HepG2 (cell line): ENCODE results near the gene MYH9. TPM values are rescaled to one million over a fixed set of nuclear protein-coding genes. Genes with fewer than 3 reads are reported as not detected.

Source experiments
- CHCHD3 ChIP-seq: sonication (generic); formaldehyde crosslinking; IDR thresholded peaks from 2 replicates; pipeline ENCODE4 v1.8.0; 2022; ENCODE audit warnings: mild to moderate bottlenecking, missing genetic modification reagents, moderate library complexity
- CTCF ChIP-seq: sonication (generic); formaldehyde crosslinking; IDR thresholded peaks from 2 replicates; pipeline ENCODE4 v1.5.0; 2020; ENCODE audit warnings: mild to moderate bottlenecking, missing genetic modification reagents, moderate library complexity
- HNRNPUL1 ChIP-seq: fragments of 200-400 bp; formaldehyde crosslinking; IDR thresholded peaks from 2 replicates; pipeline ENCODE4 v1.6.1; 2017; ENCODE audit warnings: low read depth, mild to moderate bottlenecking, low read length, moderate library complexity
- HOMEZ ChIP-seq: IDR thresholded peaks from 2 replicates; pipeline ENCODE4 v1.6.1; 2016; ENCODE audit warnings: low read depth
- KDM5B ChIP-seq: sonication (generic); formaldehyde crosslinking; IDR thresholded peaks from 2 replicates; pipeline ENCODE4 v1.4.0; 2020; ENCODE audit warnings: missing genetic modification reagents, mild to moderate bottlenecking, borderline replicate concordance
- RBFOX2 ChIP-seq: fragments of 200-400 bp; formaldehyde crosslinking; IDR thresholded peaks from 2 replicates; pipeline ENCODE4 v1.6.1; 2017; ENCODE audit warnings: low read depth, mild to moderate bottlenecking, low read length
- REL ChIP-seq: sonication (generic); formaldehyde crosslinking; conservative IDR thresholded peaks from 2 replicates; pipeline ENCODE4 v1.8.0; 2022; ENCODE audit warnings: mild to moderate bottlenecking, missing genetic modification reagents, moderate library complexity
- SMAD3 ChIP-seq: sonication (generic); formaldehyde crosslinking; IDR thresholded peaks from 2 replicates; pipeline ENCODE4 v1.4.0; 2020; ENCODE audit warnings: missing genetic modification reagents
- SP140L ChIP-seq: sonication (generic); formaldehyde crosslinking; IDR thresholded peaks from 2 replicates; pipeline ENCODE4 v1.4.0; 2020; ENCODE audit warnings: missing genetic modification reagents, borderline replicate concordance
- ZEB1 ChIP-seq: IDR thresholded peaks from 2 replicates; pipeline ENCODE4 v1.6.1; 2012; ENCODE audit warnings: mild to moderate bottlenecking, low read depth, inconsistent platforms; ENCODE audit not compliant: insufficient replicate concordance
- ZFP41 ChIP-seq: sonication (generic); formaldehyde crosslinking; IDR thresholded peaks from 2 replicates; pipeline ENCODE4 v1.4.0; 2020; ENCODE audit warnings: mild to moderate bottlenecking, missing genetic modification reagents, borderline replicate concordance
- ZMYM3 ChIP-seq: sonication (generic); formaldehyde crosslinking; IDR thresholded peaks from 2 replicates; pipeline ENCODE4 v1.5.1; 2020; ENCODE audit warnings: mild to moderate bottlenecking, missing genetic modification reagents
- ZNF333 ChIP-seq: sonication (generic); formaldehyde crosslinking; IDR thresholded peaks from 2 replicates; pipeline ENCODE4 v1.4.0; 2020; ENCODE audit warnings: mild to moderate bottlenecking, missing genetic modification reagents, borderline replicate concordance
- ZNF496 ChIP-seq: sonication (generic); formaldehyde crosslinking; IDR thresholded peaks from 2 replicates; pipeline ENCODE4 v1.8.1; 2023; ENCODE audit warnings: mild to moderate bottlenecking, moderate library complexity, missing genetic modification reagents; ENCODE audit not compliant: insufficient replicate concordance
- ZNF619 ChIP-seq: sonication (generic); formaldehyde crosslinking; IDR thresholded peaks from 2 replicates; pipeline ENCODE4 v1.4.0; 2020; ENCODE audit warnings: mild to moderate bottlenecking, missing genetic modification reagents
- ZNF772 ChIP-seq: sonication (generic); formaldehyde crosslinking; IDR thresholded peaks from 2 replicates; pipeline ENCODE4 v1.5.0; 2020; ENCODE audit warnings: mild to moderate bottlenecking, missing genetic modification reagents
- ZNF776 ChIP-seq: sonication (generic); formaldehyde crosslinking; IDR thresholded peaks from 2 replicates; pipeline ENCODE4 v1.4.0; 2020; ENCODE audit warnings: mild to moderate bottlenecking, missing genetic modification reagents
- polyA plus RNA-seq, 8 experiments: library from polyadenylated mRNA; depleted of rRNA in 3 of 8; stranded (reverse) in 7 of 8; unstranded in 1 of 8; fragments of >200 nt; fragmentation: Illumina TruSeq in 4 of 8; extraction: Trizol in 4 of 8; gene quantifications; 2 replicates each; pipeline versions ENCODE4 v1.2.1 to v1.2.3, GENCODE V29; 2011 to 2016; ENCODE audit warnings: low read depth in 4 of 8, missing spikeins in 1 of 8, mixed read lengths in 1 of 8; ENCODE audit not compliant: insufficient read depth in 1 of 8
- total RNA-seq, 5 experiments: library from RNA; depleted of rRNA; stranded (reverse); fragments of >200 nt; fragmentation: Illumina TruSeq; extraction: Trizol; gene quantifications; 2 replicates each; pipeline ENCODE4 v1.2.3, GENCODE V29; 2016; ENCODE audit warnings: low read depth in 1 of 5

MYH9 gene
- total and polyA plus RNA-seq, 2 of the 13 experiments (the other 11 are each of a cell fraction or from before 2014, with no cell fraction given) = 50.7 to 98.5 TPM

- TF ChIP-seq HOMEZ (CRISPR knock-in tag) = no peak
- peak; percentile 65; the same call in 1 of the 2 replicates for TF ChIP-seq KDM5B (CRISPR knock-in tag)
- TF ChIP-seq CHCHD3 (CRISPR knock-in tag) = 0 out of 2 replicates have a peak, but pooled peaks have one; percentile 41
- no peak for TF ChIP-seq ZNF496 (CRISPR knock-in tag)
- peak; percentile 43 for TF ChIP-seq ZEB1
- no peak for TF ChIP-seq CTCF (CRISPR knock-in tag)
- no peak for TF ChIP-seq ZNF776 (CRISPR knock-in tag)
- TF ChIP-seq SP140L (CRISPR knock-in tag) = 0 out of 2 replicates have a peak, but pooled peaks have one; percentile 55
- no peak for TF ChIP-seq REL (CRISPR knock-in tag)
- TF ChIP-seq ZNF333 (CRISPR knock-in tag) = 0 out of 2 replicates have a peak, but pooled peaks have one; percentile 55
- TF ChIP-seq HNRNPUL1 = no peak
- no peak for TF ChIP-seq SMAD3
- no peak for TF ChIP-seq ZNF772 (CRISPR knock-in tag)
- TF ChIP-seq ZNF619 (CRISPR knock-in tag) = peak; percentile 80; the same call in 1 of the 2 replicates
- peak; percentile 77 for TF ChIP-seq ZMYM3 (CRISPR knock-in tag)
- TF ChIP-seq ZFP41 (CRISPR knock-in tag) = no peak; the same call in 1 of the 2 replicates
- TF ChIP-seq RBFOX2 = peak; percentile 48; the same call in 1 of the 2 replicates
These were observed 35.6 kb downstream of the MYH9 start (continued) for GRCh38 chr22:36351921-36352802.
